Hematopoietic multipotent progenitor cell (in vitro differentiated cells): ENCODE measurements around the gene PDE8B. TPM values are rescaled to one million over a fixed set of nuclear protein-coding genes. Genes with fewer than 3 reads are reported as not detected.
"Not testable (repeated sequence)": the region's sequence is repeated elsewhere in the genome, so short reads cannot be mapped to it uniquely, and the experiment has no call there.

Experiments
- DNase-seq, 3 donors: peaks; one replicate each; pipeline ENCODE4 v3.0.0-alpha.2; 2011 to 2015; ENCODE audit warnings: low read depth in 2 of 3, low spot score in 2 of 3
- total RNA-seq: library from RNA; depleted of rRNA; stranded (reverse); fragments of >200 nt; gene quantifications from one replicate; pipeline ENCODE4 v1.2.3, GENCODE V29; 2012

The PDE8B gene
- total RNA-seq, 1 donor = 0.27 TPM

DNA sequence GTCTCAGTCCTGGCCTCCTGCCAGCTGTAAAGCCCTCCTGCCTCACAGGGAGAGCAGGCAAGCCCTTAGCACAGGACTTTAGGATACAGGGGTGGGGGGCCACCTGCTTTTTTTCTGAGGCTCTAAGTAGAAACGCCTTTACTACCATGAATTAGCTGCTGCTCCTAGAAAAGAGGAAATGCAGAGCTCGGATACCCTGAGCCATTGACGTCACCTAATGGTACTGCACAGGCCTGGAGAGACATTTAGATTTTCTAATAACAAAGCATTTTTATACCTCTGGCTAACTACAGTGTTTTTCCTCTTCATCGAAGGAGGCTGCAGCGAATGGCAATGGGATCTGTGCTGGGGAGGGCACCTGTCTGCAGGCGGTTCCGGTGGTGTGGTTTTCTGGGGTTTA is 144.6 kb downstream of the PDE8B start:
- DNase-seq = no peak

DNA sequence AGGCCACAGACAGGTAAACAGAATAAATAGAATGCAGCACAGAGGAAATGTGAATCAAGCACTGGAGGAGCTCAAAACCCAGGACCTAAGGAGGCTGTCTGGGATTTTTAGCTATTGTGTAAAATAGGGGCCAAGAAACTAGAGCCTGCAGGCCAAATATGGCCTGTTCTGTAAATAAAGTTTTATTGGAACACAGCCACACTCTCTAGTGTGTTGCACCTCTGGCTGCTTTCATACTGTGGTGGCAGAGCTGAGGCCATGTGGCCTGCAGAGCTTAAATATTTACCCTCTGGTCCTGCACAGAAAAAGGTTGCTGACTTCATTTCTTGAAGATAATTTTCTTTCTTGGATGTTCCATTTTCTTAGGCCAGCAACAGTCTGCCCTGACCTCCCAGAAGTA is 145.3 kb downstream of the PDE8B start:
- DNase-seq = no peak

- DNase-seq = peak in 2 of 3 donors; percentile 16 to 40
Observed at GRCh38 chr5:77356740-77357139, 146.3 kb downstream of the PDE8B start.

DNA sequence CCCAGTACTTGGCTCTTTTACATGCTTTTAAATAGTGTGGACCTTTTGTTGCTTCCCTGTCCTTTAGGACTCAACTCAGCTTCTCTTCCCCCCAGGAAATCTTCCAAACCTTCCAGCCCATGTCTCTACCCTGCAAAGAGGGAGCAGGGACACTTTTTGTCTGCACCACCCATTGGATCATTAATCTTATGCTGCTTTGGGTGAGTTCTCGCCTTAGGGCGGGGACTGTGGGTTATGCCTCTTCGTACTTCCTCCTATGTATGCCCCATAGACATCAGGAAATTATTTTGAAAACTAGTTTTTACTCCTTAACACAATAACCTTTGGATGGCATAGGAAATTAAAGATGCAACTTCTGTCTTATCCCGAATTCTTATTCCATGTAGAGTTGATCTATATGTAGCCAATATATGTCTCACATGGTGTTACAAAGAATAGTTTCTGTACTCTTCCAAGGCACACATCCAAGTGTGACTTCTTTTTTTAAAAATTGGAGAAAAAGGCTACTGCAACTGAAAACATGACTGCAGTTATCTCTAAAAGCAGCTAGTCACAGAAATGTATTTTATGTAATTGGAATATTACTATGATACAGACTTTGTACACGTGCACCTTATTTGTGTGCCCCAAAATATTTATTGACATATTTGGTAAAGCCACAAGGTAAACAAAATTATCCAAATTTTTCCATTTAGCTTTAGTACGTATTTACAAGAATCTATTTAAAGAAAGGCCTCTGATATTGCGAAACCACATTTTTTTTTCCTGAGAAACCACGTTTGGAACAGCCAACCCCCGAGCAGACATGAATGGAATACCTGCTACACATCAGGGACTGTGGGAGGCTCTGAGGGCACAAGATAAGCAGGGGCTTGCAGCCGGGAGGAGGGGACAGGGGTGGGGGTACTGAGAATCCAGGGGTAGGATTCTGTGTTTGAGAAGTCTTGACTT is 148.1 kb downstream of the PDE8B start:
- DNase-seq = no peak

DNA sequence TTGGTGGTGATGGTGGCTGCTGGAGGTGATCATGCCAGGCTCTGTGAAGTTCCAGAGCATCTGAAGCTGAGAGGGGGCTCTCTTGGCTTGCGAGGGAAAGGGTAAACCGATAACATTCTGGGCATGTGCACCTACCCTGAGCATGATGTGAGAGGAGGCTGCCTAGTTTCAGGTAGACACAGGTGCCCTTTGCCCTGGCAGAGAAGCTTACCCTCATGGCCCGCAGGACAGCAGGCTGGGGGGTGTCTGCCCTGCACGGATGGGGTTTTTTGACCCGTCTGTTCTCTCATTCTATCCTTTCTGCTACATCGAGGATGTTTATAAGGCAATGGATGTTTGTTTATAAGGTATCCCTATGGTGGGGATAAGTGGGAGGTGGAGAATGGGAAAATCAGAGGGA is 148.8 kb downstream of the PDE8B start:
- no peak for DNase-seq

DNA sequence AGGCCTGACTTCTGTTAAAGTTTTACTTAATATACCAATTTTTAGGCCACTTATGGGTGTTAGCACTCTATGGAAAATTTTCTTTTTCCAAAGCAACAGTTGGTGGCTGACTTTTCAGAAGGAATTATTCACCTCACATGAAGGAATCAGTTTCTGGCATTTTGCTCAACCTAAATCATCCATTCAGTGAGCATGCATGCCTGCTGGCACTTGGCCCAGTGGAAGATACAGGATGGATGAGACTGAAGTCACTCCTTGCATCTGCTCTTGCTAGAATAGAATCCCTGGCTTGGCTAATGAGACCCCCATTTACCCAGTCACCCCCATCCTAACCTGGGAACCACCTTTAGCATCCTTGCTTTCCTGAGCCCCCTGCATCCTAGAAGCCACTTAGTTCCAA is 149.9 kb downstream of the PDE8B start:
- no peak for DNase-seq

- DNase-seq = no peak
Observed at GRCh38 chr5:77360973-77361372, 150.5 kb downstream of the PDE8B start.

- DNase-seq = no peak
Observed at GRCh38 chr5:77366717-77367500, 156.4 kb downstream of the PDE8B start.

- DNase-seq = no peak
Observed at GRCh38 chr5:77367741-77368140, 157.3 kb downstream of the PDE8B start.

- no peak for DNase-seq
Observed at GRCh38 chr5:77368367-77368766, 157.9 kb downstream of the PDE8B start.

- DNase-seq = no peak
Observed at GRCh38 chr5:77369566-77369965, 159.1 kb downstream of the PDE8B start.

GRCh38 chr5:77374686-77375085 is 164.2 kb downstream of the PDE8B start:
- DNase-seq = no peak

GRCh38 chr5:77376609-77377300 is 166.3 kb downstream of the PDE8B start:
- no peak for DNase-seq

DNA sequence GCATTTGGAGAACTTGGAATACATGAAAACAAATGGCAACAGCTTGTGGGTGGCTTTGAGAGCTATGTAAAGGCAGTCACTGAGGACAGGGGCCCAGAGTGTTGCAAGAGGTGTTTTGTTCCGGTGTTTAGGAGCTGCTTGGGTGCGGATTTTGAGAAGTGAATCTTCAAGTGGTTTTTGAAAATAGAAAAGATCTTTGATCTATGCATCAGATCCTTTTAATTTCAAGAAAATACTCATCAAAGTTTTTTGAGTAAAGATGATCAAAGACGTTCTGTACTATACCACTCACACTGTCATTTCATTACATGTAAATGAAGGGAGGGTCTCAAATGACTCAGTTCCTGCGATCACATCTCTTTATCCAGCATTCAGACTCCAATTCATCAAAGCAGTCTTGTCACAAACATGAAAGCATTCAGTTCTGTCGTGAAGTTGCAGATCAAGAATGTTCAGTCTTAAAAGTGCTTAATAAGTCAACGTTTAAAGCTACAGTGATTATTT is 169.1 kb downstream of the PDE8B start:
- no peak for DNase-seq

- no peak for DNase-seq
Observed at GRCh38 chr5:77380636-77381035, 170.2 kb downstream of the PDE8B start.

GRCh38 chr5:77383336-77383735 is 172.9 kb downstream of the PDE8B start:
- DNase-seq = not testable (repeated sequence)

DNA sequence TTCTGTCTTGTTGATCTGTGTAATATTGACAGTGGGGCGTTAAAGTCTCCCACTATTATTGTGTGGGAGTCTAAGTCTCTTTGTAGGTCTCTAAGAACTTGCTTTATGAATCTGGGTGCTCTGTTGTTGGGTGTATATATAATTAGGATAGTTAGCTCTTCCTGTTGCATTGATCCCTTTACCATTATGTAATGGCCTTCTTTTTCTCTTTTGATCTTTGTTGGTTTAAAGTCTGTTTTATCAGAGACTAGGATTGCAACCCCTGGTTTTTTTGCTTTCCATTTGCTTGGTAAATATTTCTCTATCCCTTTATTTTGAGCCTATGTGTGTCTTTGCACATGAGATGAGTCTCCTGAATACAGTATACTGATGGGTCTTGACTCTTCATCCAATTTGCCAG is 175.9 kb downstream of the PDE8B start:
- not testable (repeated sequence) for DNase-seq

DNA sequence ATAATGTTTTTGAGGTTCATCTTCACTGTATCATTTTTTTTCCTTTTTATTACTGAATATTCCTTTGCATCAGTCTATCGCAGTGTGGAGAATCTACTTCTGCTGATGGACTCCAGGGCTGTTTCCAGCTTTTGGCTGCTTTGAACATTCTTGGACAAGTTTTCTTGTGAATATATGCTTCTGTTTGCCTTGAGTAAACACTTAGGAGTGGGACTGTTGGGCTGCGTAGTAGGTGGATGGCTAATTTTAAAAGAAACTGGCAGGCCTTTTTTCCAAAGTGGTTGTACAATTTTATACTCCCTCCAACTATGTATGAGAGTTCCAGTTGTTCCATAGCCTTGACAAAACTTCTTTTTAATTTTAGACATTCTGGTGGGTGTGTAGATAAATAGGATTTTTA is 179.3 kb downstream of the PDE8B start:
- no peak for DNase-seq

GRCh38 chr5:77390221-77390620 is 179.7 kb downstream of the PDE8B start:
- DNase-seq = no peak

DNA sequence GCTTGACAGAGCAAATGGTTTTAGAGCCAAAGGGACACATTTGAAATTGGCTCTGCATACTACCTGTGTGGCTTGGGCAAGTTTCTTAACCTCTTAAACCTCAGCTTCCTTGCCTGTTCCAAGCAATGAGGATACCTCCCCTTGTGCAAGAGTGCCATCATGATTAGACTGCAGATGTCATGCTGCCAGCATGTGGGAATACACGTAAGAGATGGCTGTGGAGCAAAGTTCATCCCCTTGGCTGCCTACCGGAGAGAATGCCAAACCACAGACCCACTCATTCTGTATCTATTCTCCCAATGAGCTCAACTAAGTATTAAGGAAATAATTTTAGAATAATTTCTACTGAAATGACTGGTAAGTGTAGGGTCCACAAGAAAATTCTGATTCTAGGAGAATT is 180.3 kb downstream of the PDE8B start:
- DNase-seq = no peak

DNA sequence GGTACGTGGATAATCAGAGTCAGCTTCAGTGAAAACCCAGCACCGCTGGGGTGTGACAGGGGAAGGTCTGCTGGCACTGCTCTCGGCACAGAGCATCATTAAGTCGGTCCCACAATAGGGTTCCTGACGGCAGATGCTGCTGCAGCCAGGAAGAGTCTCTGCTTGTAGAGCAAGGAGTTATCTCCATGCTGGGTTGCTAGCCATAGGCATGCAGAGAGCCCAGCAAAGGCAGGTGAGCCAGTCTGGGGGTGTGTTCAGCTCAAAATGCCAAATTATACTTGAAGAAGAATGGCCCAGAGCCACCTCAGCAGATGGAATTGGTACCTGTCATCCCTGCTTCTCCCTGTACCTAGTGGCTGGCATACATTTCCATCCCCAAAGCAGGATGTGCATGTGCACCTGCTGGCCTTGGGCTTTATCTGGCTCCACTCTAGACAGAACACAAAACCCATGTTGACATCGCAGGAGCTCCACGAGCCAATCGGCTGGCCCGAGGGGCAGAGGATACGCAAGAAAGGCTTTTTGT is 180.8 kb downstream of the PDE8B start:
- DNase-seq = no peak
